Measurements from ENCODE around the gene RPN2.

GRCh38 chr20:37257530-37257929 lies 78.4 kb downstream of the RPN2 start:
- TF ChIP-seq POLR2A (IDR thresholded peaks at IDR 0.05) (no peak), CTCF (IDR thresholded peaks at IDR 0.05 in 8 of 11, conservative IDR thresholded peaks at IDR 0.05 in 3 of 11) (no peak)
